Measurements from ENCODE around the gene LCTL. TPM values are rescaled to one million over a fixed set of nuclear protein-coding genes. Genes with fewer than 3 reads are reported as not detected.

The LCTL gene
- total RNA-seq, 1 experiment from 2014 or later = not detected

DNA sequence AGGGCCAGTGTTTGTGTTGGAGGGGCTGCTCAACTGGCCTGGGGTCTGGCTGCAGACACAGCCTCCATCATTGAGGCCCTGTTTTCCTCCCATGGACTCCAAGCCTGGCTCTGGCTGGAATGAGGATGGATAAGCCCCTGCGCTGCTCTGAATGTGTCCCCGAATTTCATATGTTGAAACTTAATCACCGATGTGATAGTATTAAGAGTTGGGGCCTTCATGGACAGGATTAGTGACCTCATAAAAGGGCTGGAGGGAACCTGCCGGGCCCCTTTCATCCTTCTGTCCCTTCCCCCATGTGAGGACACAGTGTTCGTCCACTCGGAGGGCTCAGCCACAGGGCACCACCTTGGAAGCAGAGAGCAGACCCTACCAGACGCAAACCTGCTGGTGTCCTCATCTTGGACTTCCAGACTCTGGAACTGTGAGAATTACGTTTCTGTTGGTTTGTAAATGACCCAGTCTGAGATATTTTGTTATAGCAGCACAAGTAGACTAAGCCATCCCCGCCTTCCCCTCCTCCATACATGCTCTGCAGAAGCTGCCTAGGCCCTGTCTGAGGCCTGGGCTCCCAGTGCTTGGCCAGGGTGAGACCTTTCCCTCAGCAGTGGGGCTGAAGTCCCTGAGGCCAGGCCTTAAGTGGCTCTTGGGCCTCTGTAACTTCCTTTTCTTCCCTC lies 3.8 kb upstream of the LCTL start (continued):
- no peak for TF ChIP-seq EZH2 (IDR thresholded peaks at IDR 0.05)

- ATAC-seq (no peak), DNase-seq (ENCODE audit: low read depth, low spot score) (no peak)
- no TSS peak for BruUV-seq (replicated peaks)
- intact Hi-C loops (cut with micrococcal nuclease) = no loop called here
- Histone ChIP-seq H3K4me2 (ENCODE audit: low read length) (no peak overlapping the region), H3K27me3 (ENCODE audit: insufficient read depth, low read length) (no peaks in the 10 kb centered on the region), H3K79me2 (ENCODE audit: insufficient read depth, low read length) (no peaks in the 10 kb centered on the region), H3K36me3 (ENCODE audit: control insufficient read depth in 1 of 2, insufficient read depth in 2 of 2, low read length in 2 of 2) (no peaks in the 10 kb centered on the region), H3K4me3 (replicated peaks in 1 of 2; ENCODE audit: low read depth in 1 of 2, low read length in 2 of 2) (no peak overlapping the region), H3K9ac (ENCODE audit: low read length) (no peak overlapping the region), H4K20me1 (ENCODE audit: insufficient read depth) (no peaks in the 10 kb centered on the region), H3K9me3 (ENCODE audit: control insufficient read depth in 1 of 2, insufficient read depth in 1 of 2, low read depth in 1 of 2, low read length in 2 of 2) (no peaks in the 10 kb centered on the region), H3K9me2 (ENCODE audit: insufficient read depth) (no peaks in the 10 kb centered on the region), H3K4me1 (ENCODE audit: control insufficient read depth in 1 of 2, insufficient read depth in 2 of 2, low read length in 2 of 2) (peaks cover 0 to 5% of the 10 kb centered on the region in 2 experiments; a peak in 1 of 4 replicates), H3K27ac (ENCODE audit: low read depth, low read length) (no peak overlapping the region), H2AFZ (ENCODE audit: low read depth, low read length, poor library complexity, severe bottlenecking) (no peak overlapping the region)
- no peak for TF ChIP-seq EZH2 (IDR thresholded peaks at IDR 0.05)
- no peak for TF ChIP-seq TCF7L2 (IDR thresholded peaks at IDR 0.05; ENCODE audit: borderline replicate concordance, extremely low read depth, insufficient read depth, insufficient read length)
- TF ChIP-seq EZH2phosphoT487 (IDR thresholded peaks at IDR 0.05; ENCODE audit: borderline replicate concordance) = no peak
- CTCF ChIA-PET = no interaction called here
- POLR2A ChIA-PET = no interaction called here
- RAD21 ChIA-PET (ENCODE audit: low non-redundant PET in 1 of 2, low total read pairs in 2 of 2, uncharacterized antibody in 2 of 2, unreplicated experiment in 2 of 2) = no interaction called here
Observed at GRCh38 chr15:66567897-66568296, 2.1 kb upstream of the LCTL start.

DNA sequence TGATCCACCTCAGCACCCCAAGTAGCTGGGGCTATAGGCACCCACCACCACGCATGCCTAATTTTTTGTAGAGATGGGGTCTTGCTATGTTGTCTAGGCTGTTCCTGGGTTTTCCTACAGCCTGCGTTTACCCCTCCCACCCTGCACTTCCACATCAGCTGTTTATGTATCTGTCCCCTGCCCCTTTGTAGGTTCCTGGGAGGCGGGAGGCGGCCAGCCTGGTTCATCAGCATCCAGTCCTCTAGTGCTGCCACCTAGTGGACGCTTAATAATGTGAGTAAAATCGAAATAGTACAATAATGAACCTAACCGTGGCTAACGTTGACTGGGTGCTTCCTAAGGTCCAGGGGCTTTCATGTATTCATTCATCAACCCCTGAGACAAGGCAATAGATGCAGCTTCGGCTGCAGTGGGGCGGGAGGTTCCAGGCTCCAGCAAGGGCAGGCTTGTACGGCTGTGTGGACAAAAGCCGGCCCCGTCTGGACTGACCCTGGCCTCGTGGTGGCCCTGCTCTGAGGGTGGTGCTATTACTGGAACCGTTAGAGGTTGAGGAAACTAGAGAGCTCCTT lies 1.2 kb upstream of the LCTL start:
- ATAC-seq = peak; percentile 92
- Histone ChIP-seq H3K9me2 (ENCODE audit: insufficient read depth) (no peaks in the 10 kb centered on the region), H3K27ac (ENCODE audit: low read depth, low read length) (no peak overlapping the region), H3K4me2 (ENCODE audit: low read length) (peak overlapping the region; percentile 31), H3K27me3 (ENCODE audit: insufficient read depth, low read length) (no peaks in the 10 kb centered on the region), H3K79me2 (ENCODE audit: insufficient read depth, low read length) (no peaks in the 10 kb centered on the region), H3K9me3 (ENCODE audit: control insufficient read depth in 1 of 2, insufficient read depth in 1 of 2, low read depth in 1 of 2, low read length in 2 of 2) (no peaks in the 10 kb centered on the region), H3K36me3 (ENCODE audit: control insufficient read depth in 1 of 2, insufficient read depth in 2 of 2, low read length in 2 of 2) (no peaks in the 10 kb centered on the region), H3K9ac (ENCODE audit: low read length) (no peak overlapping the region), H2AFZ (ENCODE audit: low read depth, low read length, poor library complexity, severe bottlenecking) (peak overlapping the region; percentile 36), H3K4me1 (ENCODE audit: control insufficient read depth in 1 of 2, insufficient read depth in 2 of 2, low read length in 2 of 2) (peaks cover 0 to 5% of the 10 kb centered on the region in 2 experiments; a peak in 1 of 4 replicates), H3K4me3 (replicated peaks in 1 of 2; ENCODE audit: low read depth in 1 of 2, low read length in 2 of 2) (no peak overlapping the region), H4K20me1 (ENCODE audit: insufficient read depth) (no peaks in the 10 kb centered on the region)
- DNase-seq (ENCODE audit: low read depth, low spot score) = peak; percentile 58
- intact Hi-C loops (cut with micrococcal nuclease) = no loop called here
- CTCF ChIA-PET = interaction anchor here (0.7 to 1.7 kb wide), 8 partner anchors 8 to 1786 kb away, joined by 3 to 5 read pairs (median 4); partner anchors contain the start of gene SNAPC5
- no TSS peak for BruUV-seq (replicated peaks)
- TF ChIP-seq ATF3 (IDR thresholded peaks at IDR 0.05) (no peak), CTCF (IDR thresholded peaks at IDR 0.05 in 2 of 3, conservative IDR thresholded peaks at IDR 0.05 in 1 of 3; ENCODE audit: borderline replicate concordance in 1 of 3, insufficient read depth in 1 of 3, low read depth in 2 of 3, low read length in 2 of 3) (peak; percentile 48 to 84 (median 66); a peak in 5 of 6 replicates), RAD21 (IDR thresholded peaks at IDR 0.05; ENCODE audit: low read depth) (peak; percentile 56)
- POLR2A ChIA-PET = interaction anchor here (0.7 to 1.3 kb wide), 2 partner anchors 15 to 63 kb away, joined by 3 to 4 read pairs; no protein-coding TSS in a partner anchor
- RAD21 ChIA-PET (ENCODE audit: low non-redundant PET in 1 of 2, low total read pairs in 2 of 2, uncharacterized antibody in 2 of 2, unreplicated experiment in 2 of 2) = no interaction called here
